SJSA1 (cell line): ENCODE data around the gene CHST1. TPM values are rescaled to one million over a fixed set of nuclear protein-coding genes. Genes with fewer than 3 reads are reported as not detected.

Source experiments
- DNase-seq, 2 experiments: peaks; one replicate each; pipeline ENCODE4 v3.0.0-alpha.2; 2015 to 2020; ENCODE audit warnings: low spot score in 2 of 2, low read depth in 1 of 2
- H3K27ac ChIP-seq: fragments of 250-450 bp; sonication (Bioruptor Pico); 2 replicates; pipeline ENCODE4 v1.5.1; 2020; ENCODE audit warnings: mild to moderate bottlenecking, moderate library complexity
- H3K27me3 ChIP-seq: fragments of 250-450 bp; sonication (Bioruptor Pico); replicated peaks from 2 replicates; pipeline ENCODE4 v1.5.1; 2020; ENCODE audit warnings: mild to moderate bottlenecking, moderate library complexity
- H3K36me3 ChIP-seq: fragments of 250-450 bp; sonication (Bioruptor Pico); 2 replicates; pipeline ENCODE4 v1.5.1; 2020; ENCODE audit warnings: mild to moderate bottlenecking
- H3K4me1 ChIP-seq: fragments of 250-450 bp; sonication (Bioruptor Pico); replicated peaks from 2 replicates; pipeline ENCODE4 v1.6.1; 2021; ENCODE audit warnings: mild to moderate bottlenecking
- H3K4me3 ChIP-seq: fragments of 250-450 bp; sonication (Bioruptor Pico); 2 replicates; pipeline ENCODE4 v1.5.1; 2020; ENCODE audit warnings: mild to moderate bottlenecking
- H3K9me3 ChIP-seq: fragments of 250-450 bp; sonication (Bioruptor Pico); replicated peaks from 2 replicates; pipeline ENCODE4 v1.5.1; 2020; ENCODE audit warnings: mild to moderate bottlenecking
- total RNA-seq: library from RNA; depleted of rRNA; stranded (reverse); fragments of >200 nt; shearing (Covaris generic); gene quantifications from 2 replicates; pipeline ENCODE4 v1.2.3, GENCODE V29; 2014

CHST1 gene
- total RNA-seq, 1 experiment from 2014 or later, result not detected

DNA sequence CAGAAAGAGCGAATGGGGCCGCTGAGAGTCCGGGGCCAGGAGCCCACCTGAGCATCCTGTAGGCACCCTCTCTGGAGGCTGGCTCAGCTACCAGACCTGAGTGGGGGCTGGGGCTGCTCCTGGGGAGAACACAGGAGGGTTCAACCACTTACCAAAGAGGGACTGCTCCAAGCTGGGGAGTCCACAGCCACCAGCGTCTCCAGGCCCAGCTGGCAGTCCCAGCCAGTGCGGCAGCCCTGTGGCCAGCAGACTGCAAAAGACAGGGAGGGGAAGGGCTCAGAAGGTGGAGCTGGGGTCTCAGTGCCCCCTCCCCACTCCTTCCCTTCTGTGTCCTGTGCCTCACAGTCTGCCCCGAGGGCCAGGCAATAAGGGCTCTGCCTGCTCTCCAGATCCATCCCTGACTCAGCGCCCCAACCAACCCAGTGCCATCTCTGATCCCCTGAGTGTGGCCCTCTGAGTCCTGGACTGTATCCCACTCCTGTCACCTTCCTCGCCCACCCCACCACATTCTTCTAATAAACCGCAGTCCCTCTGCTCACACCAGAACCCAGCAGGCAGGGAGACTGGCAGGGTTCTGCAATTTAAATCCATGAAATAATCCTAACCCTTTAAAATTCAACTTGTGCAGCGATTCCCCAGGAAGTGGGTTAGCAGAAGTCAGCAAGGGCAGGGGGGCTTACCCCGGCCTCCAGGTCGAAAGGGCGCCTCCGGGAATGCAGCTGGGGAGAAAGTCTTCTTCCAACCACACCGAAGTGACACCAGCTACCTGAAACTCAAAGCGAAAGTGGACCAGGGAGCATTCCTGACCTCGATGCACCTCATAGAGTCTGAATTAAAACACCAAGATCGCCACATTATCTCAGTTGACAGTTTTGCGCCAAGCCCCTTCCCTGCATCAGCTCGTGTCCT, 13.3 kb downstream of the CHST1 start:
- DNase-seq, result peak in 1 of 2 experiments; percentile 42
- H3K27ac ChIP-seq, result no peak overlapping the region
- no peaks in the 10 kb centered on the region for H3K9me3 ChIP-seq
- peaks cover 24% of the 10 kb centered on the region for H3K27me3 ChIP-seq
- H3K4me3 ChIP-seq, result no peak overlapping the region
- no peaks in the 10 kb centered on the region for H3K36me3 ChIP-seq
- no peaks in the 10 kb centered on the region for H3K4me1 ChIP-seq

DNA sequence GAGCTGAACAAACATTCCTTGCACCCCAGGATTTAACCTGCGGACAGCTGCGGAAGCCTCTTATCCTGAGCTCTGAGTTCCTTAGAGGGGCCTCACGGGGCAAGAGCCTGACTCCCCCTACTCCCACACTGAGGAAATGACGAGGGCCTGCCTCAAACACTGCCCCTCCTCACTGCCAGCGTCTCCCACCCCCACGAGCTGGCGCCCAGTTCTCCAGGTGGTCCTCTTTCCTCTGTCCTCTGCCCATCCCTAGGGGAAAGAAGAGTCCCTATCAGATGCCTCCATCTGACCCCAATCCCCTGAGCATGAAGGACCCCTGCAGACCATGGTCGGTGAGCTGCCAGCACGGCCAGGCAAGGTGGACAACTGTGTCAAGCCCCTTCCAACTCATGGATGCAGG, 14.3 kb downstream of the CHST1 start:
- DNase-seq, result peak in 1 of 2 experiments; percentile 40
- Histone ChIP-seq H3K36me3 (no peaks in the 10 kb centered on the region), H3K27me3 (peaks cover 26% of the 10 kb centered on the region), H3K9me3 (0 out of 2 replicates have a peak, but pooled peaks cover 3% of the 10 kb centered on the region), H3K4me3 (no peak overlapping the region), H3K4me1 (no peaks in the 10 kb centered on the region), H3K27ac (no peak overlapping the region)

DNA sequence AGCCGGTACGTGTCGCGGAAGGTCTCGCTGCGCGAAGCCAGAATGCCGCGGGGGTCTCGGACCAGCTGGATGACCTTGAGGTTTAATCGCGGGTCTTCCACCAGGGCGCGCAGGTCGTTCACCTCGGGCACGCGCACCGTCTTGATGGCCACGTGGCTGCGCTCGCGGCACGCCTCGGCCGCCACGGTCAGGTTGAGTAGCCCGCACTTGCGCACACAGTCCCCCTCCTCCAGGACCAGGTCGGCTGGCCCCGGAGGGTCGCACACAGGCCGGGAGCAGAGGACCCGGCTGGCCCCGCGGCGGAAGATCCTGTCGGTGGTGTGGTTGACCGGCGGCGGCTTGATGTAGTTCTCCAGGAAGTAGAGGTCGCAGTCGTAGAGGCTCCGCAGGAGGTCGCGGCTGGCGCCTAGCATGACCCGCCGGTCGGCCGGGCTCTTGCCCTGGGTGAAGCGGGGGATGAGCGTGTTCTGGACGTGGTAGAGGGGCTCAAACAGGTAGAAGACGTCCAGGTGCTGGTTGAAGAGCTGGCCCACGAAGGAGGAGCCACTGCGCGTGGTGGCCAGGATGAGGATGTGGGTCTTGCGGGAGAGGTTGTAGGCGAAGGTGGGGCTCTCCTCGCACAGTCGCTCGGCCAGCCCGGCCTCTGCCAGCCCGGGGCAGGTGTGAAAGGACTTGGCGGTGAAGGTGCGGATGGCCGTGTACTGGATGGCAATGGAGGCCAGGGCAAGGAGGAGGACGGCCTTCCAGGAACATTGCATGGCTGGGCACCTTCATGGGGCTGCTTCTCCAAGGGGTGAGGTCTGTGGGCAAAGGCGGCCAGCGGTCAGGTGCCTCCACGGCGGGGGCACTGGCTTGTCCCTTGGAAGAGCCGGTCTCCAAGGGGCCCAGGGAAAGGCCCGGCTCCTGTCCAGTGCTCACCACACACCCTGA, 15.0 kb downstream of the CHST1 start:
- Histone ChIP-seq H3K27ac (no peak overlapping the region), H3K4me3 (no peak overlapping the region), H3K4me1 (no peaks in the 10 kb centered on the region), H3K27me3 (peaks cover 20% of the 10 kb centered on the region), H3K9me3 (0 out of 2 replicates have a peak, but pooled peaks cover 3% of the 10 kb centered on the region), H3K36me3 (no peaks in the 10 kb centered on the region)
- peak in 1 of 2 experiments; percentile 52 for DNase-seq

DNA sequence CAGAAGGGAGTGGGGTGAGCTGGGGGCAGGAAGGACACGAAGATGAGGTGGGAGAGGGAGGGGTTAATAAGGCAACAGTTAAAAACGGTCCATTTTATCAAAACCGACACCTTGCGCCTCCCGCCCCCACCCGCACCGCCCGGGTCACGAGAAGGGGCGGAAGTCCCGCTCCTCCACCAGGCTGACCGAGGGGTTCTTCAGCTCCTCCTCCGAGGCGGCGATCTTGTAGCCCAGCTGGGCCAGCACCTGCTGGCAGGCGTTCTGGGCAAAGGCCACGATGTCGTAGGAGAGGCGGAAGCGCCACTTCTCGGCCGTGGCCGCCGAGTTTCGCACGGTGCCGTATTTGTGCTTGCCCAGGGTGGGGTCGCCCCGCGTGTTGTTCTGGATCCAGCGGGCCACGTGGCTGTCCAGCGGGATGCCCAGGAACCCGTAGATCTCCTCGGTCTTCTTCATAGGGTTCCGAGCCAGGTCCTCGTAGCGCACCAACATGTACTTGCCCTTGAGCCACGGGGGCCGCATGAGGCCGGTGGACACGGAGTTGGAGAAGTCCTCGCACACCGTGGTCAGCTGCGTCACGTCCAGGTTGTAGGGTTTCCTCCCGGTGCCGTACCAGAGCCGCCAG, 15.8 kb downstream of the CHST1 start:
- Histone ChIP-seq H3K4me3 (no peak overlapping the region), H3K9me3 (0 out of 2 replicates have a peak, but pooled peaks cover 3% of the 10 kb centered on the region), H3K27me3 (peaks cover 14% of the 10 kb centered on the region), H3K27ac (no peak overlapping the region), H3K4me1 (no peaks in the 10 kb centered on the region), H3K36me3 (no peaks in the 10 kb centered on the region)
- DNase-seq, result peak in 1 of 2 experiments; percentile 49

DNA sequence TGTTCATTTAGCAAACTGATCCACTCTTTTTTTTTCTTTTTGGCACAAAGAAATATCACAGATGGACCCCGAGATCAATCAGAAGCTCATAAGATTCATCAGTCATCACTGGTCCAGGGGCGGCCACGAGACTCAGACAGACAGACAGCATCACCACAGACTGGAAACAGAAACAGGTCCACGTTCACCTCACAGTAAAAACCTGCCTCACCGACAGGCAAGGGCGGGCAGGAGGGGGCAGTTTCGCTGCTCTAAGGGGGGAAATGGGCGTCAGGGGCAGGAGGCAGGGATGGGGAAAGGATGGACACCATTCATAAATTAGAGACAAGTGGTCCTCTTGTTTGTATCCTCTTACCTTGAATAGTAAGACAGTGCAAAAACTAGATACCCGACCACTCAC, 16.5 kb downstream of the CHST1 start:
- Histone ChIP-seq H3K4me3 (no peak overlapping the region), H3K9me3 (0 out of 2 replicates have a peak, but pooled peaks cover 3% of the 10 kb centered on the region), H3K27ac (no peak overlapping the region), H3K4me1 (no peaks in the 10 kb centered on the region), H3K36me3 (no peaks in the 10 kb centered on the region), H3K27me3 (peaks cover 20% of the 10 kb centered on the region)
- DNase-seq, result no peak

DNA sequence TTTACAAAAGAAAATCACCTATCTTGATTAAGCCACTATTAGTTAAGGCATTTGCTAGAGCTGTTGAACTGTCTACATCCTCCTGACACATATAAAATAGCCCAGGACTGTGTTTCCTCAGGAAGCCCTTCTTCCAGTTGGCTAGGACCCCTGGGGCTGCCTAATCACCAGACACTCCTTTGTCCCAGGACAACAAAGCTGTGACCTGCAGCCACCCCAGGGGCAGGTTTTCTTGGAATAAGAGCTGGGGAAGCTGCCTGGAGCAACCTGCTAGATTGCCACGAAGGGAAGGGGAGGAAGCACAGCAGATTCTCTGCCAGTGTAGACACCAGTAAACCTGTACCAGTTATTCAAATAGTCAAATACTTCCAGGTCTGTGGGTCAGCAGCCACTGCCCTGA, 17.6 kb downstream of the CHST1 start:
- H3K27ac ChIP-seq, result no peak overlapping the region
- DNase-seq, result no peak

DNA sequence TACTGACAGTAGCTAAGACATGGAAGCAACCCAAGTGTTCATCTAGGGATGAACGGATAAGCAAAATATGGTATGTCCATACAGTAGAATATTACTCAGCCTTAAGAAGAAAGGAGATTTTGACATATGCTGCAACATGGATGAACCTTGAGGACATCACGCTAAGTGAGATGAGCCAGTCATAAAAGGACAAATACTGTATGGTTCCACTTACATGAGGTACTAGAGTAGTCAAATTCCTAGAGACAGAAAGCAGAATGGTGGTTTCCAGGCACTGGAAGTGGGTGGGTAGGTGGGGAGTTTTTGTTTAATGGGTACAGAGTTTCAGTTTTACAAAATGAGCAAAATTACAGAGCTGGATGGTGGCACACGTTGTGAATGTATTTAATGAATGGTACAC, 18.1 kb downstream of the CHST1 start:
- Histone ChIP-seq H3K27me3 (peaks cover 19% of the 10 kb centered on the region; the same call in 1 of the 2 replicates), H3K27ac (no peak overlapping the region), H3K36me3 (no peaks in the 10 kb centered on the region), H3K4me3 (no peak overlapping the region), H3K9me3 (0 out of 2 replicates have a peak, but pooled peaks cover 3% of the 10 kb centered on the region), H3K4me1 (no peaks in the 10 kb centered on the region)
- DNase-seq, result no peak

More for the DNA sequence above, 17.6 kb downstream of the CHST1 start:
- peaks cover 18% of the 10 kb centered on the region for H3K27me3 ChIP-seq
- no peaks in the 10 kb centered on the region for H3K36me3 ChIP-seq
- no peaks in the 10 kb centered on the region for H3K4me1 ChIP-seq
- H3K9me3 ChIP-seq, result 0 out of 2 replicates have a peak, but pooled peaks cover 3% of the 10 kb centered on the region
- no peak overlapping the region for H3K4me3 ChIP-seq

DNA sequence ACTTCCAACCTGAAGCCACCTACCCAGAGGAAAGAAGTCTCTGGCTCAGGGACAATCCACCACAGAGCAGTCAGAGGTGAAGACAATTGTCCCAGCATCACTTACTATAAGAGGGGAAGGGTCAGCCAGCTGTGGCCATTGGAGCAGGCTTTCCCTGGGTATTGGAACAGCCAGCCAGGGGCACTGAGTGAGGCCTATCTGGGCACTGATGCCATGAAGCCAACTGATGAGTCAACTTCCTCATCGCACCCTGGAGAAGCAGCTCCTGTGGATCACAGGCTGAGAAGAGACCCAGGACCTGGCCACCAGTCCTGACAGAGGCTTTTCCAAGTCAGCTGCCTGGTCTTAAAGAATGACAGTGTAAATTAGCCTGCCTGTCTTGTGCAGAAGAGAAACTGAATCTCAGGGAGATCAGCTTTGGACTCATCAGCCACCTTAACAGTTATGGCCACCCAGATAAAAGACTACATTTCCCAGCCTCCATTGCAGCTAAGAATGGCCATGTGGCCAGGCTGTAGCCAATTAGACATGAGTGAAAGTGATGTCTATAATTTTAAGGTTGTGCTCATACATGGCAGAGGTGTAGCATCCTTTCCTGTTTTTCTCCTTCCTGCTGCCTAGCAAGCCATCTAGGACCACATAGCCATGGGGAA, 19.0 kb downstream of the CHST1 start:
- no peak overlapping the region for H3K4me3 ChIP-seq
- 0 out of 2 replicates have a peak, but pooled peaks cover 3% of the 10 kb centered on the region for H3K9me3 ChIP-seq
- H3K36me3 ChIP-seq, result no peaks in the 10 kb centered on the region
- no peak overlapping the region for H3K27ac ChIP-seq
- peaks cover 26% of the 10 kb centered on the region; the same call in 1 of the 2 replicates for H3K27me3 ChIP-seq
- H3K4me1 ChIP-seq, result no peaks in the 10 kb centered on the region
- DNase-seq, result peak in 1 of 2 experiments; percentile 42

DNA sequence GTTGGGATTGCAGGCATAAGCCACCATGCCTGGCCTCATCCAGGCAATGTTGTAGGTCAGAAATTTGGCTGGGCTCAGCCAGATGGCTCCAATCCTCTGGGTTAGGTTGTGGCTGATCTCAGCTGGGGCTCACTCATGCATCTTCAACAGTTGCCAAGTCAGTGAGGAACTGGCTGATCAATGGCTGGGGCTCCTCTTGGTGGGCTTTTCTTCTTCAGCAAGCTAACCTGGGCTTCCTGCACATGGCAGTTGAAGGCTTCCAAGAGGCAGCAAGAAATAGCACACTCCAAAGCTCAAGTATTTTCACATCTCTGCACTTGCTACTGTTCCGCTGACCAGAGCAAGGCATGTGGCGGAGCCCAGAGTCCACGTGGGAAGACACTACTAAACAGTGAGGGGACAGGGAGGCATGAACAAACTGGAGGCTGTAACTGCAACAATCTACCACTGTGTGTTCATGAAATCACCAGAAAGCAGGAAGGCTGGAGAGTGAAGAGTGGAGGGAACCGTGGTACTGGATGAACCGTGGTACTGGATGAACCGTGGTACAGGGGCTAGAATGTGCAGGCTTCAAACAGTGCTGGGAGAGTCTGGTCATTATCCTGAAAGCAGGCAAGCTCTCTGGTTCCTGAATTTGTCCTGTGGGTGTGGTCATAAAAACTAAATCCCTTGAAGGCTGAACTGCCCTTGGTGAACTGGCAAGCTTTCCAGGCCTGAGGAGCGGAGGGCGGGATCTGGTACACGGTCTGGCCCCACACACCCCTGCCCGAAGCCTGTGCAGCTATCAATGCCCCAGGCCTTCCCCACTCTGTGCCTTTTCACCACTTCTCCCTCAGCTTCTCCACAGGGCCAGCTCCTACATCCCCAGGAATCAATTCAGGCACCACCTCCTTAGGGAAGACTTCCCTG, 20.2 kb downstream of the CHST1 start:
- DNase-seq, result no peak

DNA sequence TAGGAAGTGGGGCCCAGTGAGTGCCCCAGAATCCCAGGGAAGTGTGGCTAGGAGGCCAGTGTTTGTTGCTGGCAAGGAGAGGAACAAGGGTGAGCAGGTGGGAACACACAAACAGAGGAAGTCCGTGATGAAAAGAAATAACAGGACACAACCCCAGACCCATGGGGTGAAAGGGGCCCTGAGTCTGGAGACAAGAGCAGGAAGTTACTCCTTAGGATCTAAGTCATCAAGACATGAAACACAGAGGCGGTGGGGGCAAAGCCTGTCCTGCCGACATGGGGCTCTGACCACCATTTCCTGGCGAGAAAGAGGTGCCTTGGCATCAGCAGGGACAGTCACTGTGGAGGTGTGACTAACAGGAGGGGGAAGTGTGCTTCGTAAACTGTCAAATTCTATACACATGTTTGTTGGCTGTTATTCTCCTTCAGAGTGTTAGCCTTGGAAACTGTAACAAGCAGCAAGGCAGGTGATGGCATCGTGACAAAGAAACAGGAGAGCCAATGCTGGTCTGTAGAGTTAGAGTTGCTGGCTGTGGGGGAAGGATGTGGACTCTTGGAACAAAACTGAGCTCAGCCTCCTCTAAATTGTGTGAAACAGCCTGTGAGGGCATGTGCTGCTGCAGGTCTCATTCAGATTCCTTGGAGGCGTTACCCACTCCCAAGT, 21.7 kb downstream of the CHST1 start:
- peak in 1 of 2 experiments; percentile 38 for DNase-seq
- H3K4me1 ChIP-seq, result no peaks in the 10 kb centered on the region
- H3K27ac ChIP-seq, result no peak overlapping the region
- no peak overlapping the region for H3K4me3 ChIP-seq
- no peaks in the 10 kb centered on the region for H3K36me3 ChIP-seq
- H3K27me3 ChIP-seq, result peaks cover 44% of the 10 kb centered on the region
- H3K9me3 ChIP-seq, result 0 out of 2 replicates have a peak, but pooled peaks cover 3% of the 10 kb centered on the region

More for the DNA sequence above, 20.2 kb downstream of the CHST1 start:
- H3K27ac ChIP-seq, result no peak overlapping the region
- H3K4me3 ChIP-seq, result no peak overlapping the region
- no peaks in the 10 kb centered on the region for H3K36me3 ChIP-seq
- no peaks in the 10 kb centered on the region for H3K4me1 ChIP-seq
- 0 out of 2 replicates have a peak, but pooled peaks cover 3% of the 10 kb centered on the region for H3K9me3 ChIP-seq
- H3K27me3 ChIP-seq, result peaks cover 34% of the 10 kb centered on the region

DNA sequence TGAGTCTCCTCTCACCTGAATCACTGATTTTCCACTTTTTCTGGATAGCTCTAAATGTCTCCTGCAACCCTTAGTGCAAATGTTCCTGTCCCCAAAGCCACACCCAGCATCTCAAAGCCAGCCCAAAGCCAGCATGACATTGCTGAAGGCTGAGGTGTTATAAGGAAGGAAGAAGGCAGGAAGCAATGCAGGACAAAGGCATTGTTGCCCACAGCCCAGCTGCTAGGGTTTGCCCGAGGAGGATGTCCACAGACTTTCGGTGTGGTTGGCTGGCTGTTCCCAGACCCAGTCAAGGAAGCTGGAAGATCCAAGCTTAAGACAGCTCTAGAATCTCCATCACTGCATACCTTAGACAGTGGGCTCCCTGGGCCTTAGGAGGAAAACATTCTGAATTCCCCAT, 23.5 kb downstream of the CHST1 start:
- DNase-seq, result peak in 1 of 2 experiments; percentile 28

More for the DNA sequence above, 23.5 kb downstream of the CHST1 start:
- Histone ChIP-seq H3K36me3 (no peaks in the 10 kb centered on the region), H3K27me3 (peaks cover 50% of the 10 kb centered on the region), H3K4me3 (no peak overlapping the region), H3K27ac (no peak overlapping the region), H3K9me3 (0 out of 2 replicates have a peak, but pooled peaks cover 5% of the 10 kb centered on the region), H3K4me1 (no peaks in the 10 kb centered on the region)
